ENCODE results near the gene GDAP1L1.
"Not testable (repeated sequence)": the region's sequence is repeated elsewhere in the genome, so short reads cannot be mapped to it uniquely, and the experiment has no call there.

DNA sequence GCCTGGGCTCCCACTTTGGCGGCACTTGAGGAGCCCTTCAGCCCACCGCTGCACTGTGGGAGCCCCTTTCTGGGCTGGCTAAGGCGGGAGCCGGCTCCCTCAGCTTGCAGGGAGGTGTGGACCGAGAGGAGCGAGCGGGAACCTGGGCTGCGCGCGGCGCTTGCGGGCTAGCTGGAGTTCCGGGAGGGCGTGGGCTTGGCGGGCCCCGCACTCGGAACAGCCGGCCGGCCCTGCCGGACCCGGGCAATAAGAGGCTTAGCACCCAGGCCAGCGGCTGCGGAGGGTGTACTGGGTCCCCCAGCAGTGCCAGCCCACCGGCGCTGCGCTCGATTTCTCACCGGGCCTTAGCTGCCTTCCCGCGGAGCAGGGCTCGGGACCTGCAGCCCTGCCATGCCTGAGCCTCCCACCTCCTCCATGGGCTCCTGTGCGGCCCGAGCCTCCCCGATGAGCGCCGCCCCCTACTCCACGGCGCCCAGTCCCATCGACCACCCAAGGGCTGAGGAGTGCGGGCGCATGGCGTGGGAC lies 52.0 kb downstream of the GDAP1L1 start:
- TF ChIP-seq CTCF, POLR2A (IDR thresholded peaks at IDR 0.05): not testable (repeated sequence)

Measured in body of pancreas (tissue), 4 donors.